Lower leg skin (tissue), 3 donors: ENCODE data around the gene FITM2.

Experiments used
- CTCF ChIP-seq, 3 donors: fragments of 450-650 bp; IDR thresholded peaks; one replicate each; pipeline ENCODE4 v1.5.1; 2016; ENCODE audit warnings: antibody characterized with exemption in 3 of 3, mild to moderate bottlenecking in 3 of 3, moderate library complexity in 2 of 3
- POLR2A ChIP-seq, 2 donors: fragments of 450-650 bp; IDR thresholded peaks; one replicate each; pipeline ENCODE4 v1.6.1; 2016 to 2017; ENCODE audit warnings: antibody characterized with exemption in 2 of 2, mild to moderate bottlenecking in 1 of 2, moderate library complexity in 1 of 2

GRCh38 chr20:44253528-44253927 is 57.5 kb downstream of the FITM2 start:
- TF ChIP-seq POLR2A (IDR thresholded peaks at IDR 0.05) (no peak), CTCF (IDR thresholded peaks at IDR 0.05) (no peak)
